Adrenal gland (tissue), 5 donors: ENCODE measurements around the gene ASAH2B.

Source experiments
- CTCF ChIP-seq, 6 experiments: fragments of 450-650 bp in 4 of 6; fragments of 200-600 bp in 2 of 6; sonication (generic) in 1 of 6; IDR thresholded peaks; 1 replicate in 5 of 6; 2 replicates in 1 of 6; pipeline versions ENCODE4 v1.5.1 to v1.8.0; 2016 to 2021; ENCODE audit warnings: antibody characterized with exemption in 6 of 6, mild to moderate bottlenecking in 2 of 6, moderate library complexity in 1 of 6
- POLR2A ChIP-seq, 2 donors: fragments of 450-650 bp; IDR thresholded peaks; one replicate each; pipeline ENCODE4 v1.6.1; 2017; ENCODE audit warnings: antibody characterized with exemption in 2 of 2, mild to moderate bottlenecking in 2 of 2, moderate library complexity in 1 of 2
- donor health status: DM: no; HTN: no; CAD: no.

- peak in 5 of 6 experiments; percentile 9 to 27 (median 20) for TF ChIP-seq CTCF (IDR thresholded peaks at IDR 0.05)
- no peak for TF ChIP-seq POLR2A (IDR thresholded peaks at IDR 0.05)
Measured at GRCh38 chr10:50788951-50789945, 49.5 kb downstream of the ASAH2B start.
